Adipocyte (in vitro differentiated cells): ENCODE results near the gene SAMMSON.

Source experiments
- DNase-seq: peaks from one replicate; pipeline ENCODE4 v3.0.0-alpha.2; 2015; ENCODE audit warnings: low read depth
- H3K27me3 ChIP-seq: replicated peaks from 2 replicates; pipeline ENCODE4 v1.7.0; 2013; ENCODE audit warnings: mild to moderate bottlenecking, low read length, moderate library complexity; ENCODE audit not compliant: control insufficient read depth, insufficient read depth
- H3K36me3 ChIP-seq: 2 replicates; pipeline ENCODE4 v1.7.0; 2013; ENCODE audit warnings: low read length, mild to moderate bottlenecking, moderate library complexity; ENCODE audit not compliant: control insufficient read depth, insufficient read depth, severe bottlenecking
- H3K4me1 ChIP-seq: 2 replicates; pipeline ENCODE4 v1.7.0; 2013; ENCODE audit warnings: mild to moderate bottlenecking, low read length, moderate library complexity; ENCODE audit not compliant: control insufficient read depth, insufficient read depth
- H3K4me3 ChIP-seq: 2 replicates; pipeline ENCODE4 v1.7.0; 2013; ENCODE audit warnings: mild to moderate bottlenecking, low read length, moderate library complexity
- H3K9ac ChIP-seq: 2 replicates; pipeline ENCODE4 v1.7.0; 2013; ENCODE audit warnings: mild to moderate bottlenecking, low read length, moderate library complexity
- H3K9me3 ChIP-seq: 2 replicates; pipeline ENCODE4 v1.7.0; 2013; ENCODE audit warnings: mild to moderate bottlenecking, low read length, moderate library complexity; ENCODE audit not compliant: control insufficient read depth

SAMMSON gene

DNA sequence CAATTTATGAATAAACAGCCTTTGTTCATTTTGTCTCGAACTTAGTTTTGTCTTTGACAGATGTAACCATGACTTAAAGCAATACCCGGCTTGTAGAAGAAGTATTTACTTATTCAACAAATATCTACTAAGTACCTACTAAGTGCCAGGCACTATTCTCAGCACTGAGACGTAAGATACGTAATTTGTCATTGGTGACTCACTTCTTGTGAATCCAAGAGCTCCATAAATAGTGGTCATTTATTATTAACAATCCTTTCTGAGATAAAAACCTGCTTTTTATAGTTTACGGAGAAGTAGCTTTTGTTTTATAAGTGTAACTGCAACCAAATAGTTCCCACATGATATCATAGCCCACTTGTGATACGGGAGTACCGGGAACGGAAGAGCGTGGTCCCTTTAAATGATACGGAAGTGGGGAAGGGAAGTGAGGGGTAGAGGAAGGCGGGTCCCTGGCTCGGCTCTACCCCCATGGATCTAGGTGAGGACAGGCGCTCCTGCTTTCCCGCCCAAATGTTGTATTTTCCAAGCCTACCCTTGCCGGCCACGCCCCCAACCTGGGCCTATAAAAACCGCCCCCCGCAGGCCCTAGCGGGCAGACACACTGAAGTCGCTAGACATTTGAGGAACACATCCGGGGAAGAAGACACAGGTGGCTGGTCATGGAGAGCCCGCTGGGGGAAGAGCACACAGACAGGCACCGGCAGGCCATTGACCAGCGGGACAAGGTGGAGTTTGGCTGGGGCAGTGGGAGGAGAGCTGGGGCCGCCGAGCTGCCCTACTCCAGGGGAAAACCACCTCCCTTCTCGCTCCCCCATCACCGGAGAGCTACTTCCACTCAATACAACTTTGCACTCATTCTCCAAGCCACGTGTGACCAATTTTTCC lies at the start of gene SAMMSON:
SAMMSON (plus strand) TSS at position 594 of the 888 bp plus-strand sequence.
- peak within 1 kb of the TSS; percentile 82 for H3K4me3 ChIP-seq
- peaks cover 11% of the 10 kb centered on the region for H3K4me1 ChIP-seq
- peak within 1 kb of the TSS; percentile 57 for H3K9ac ChIP-seq
- DNase-seq = no peak
- H3K9me3 ChIP-seq = peaks cover 7% of the 10 kb centered on the region
- H3K36me3 ChIP-seq = no peaks in the 10 kb centered on the region
- no peaks in the 10 kb centered on the region for H3K27me3 ChIP-seq

DNA sequence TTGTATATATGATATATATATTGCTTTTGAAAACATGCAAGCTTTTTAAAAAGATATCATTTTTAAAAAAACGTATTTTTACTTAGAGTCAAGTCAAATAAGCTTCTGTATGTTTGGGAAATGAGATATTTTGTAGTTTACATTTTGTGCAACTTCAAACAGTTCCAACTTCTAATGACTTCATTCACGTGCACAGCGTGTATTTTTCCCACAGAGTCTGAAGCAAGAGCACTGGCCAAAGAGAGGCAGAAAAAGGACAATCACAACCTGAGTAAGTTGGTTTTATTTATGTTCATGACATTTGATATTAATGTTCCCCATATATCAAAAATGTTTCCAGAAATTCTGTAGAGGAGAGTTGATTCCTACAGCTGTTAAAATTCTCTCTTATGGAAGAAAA lies 47.9 kb upstream of the SAMMSON start:
- DNase-seq = no peak
- no peaks in the 10 kb centered on the region for H3K27me3 ChIP-seq
- H3K4me1 ChIP-seq = peaks cover 4% of the 10 kb centered on the region
- H3K9me3 ChIP-seq = no peaks in the 10 kb centered on the region
- no peak overlapping the region for H3K9ac ChIP-seq
- H3K4me3 ChIP-seq = no peak overlapping the region
- peaks cover 41% of the 10 kb centered on the region for H3K36me3 ChIP-seq

GRCh38 chr3:69959581-69959980 lies 40.0 kb upstream of the SAMMSON start:
- Histone ChIP-seq H3K9ac (no peak overlapping the region), H3K4me1 (no peaks in the 10 kb centered on the region), H3K36me3 (peaks cover 46% of the 10 kb centered on the region), H3K9me3 (no peaks in the 10 kb centered on the region), H3K4me3 (no peak overlapping the region), H3K27me3 (no peaks in the 10 kb centered on the region)
- DNase-seq = no peak

DNA sequence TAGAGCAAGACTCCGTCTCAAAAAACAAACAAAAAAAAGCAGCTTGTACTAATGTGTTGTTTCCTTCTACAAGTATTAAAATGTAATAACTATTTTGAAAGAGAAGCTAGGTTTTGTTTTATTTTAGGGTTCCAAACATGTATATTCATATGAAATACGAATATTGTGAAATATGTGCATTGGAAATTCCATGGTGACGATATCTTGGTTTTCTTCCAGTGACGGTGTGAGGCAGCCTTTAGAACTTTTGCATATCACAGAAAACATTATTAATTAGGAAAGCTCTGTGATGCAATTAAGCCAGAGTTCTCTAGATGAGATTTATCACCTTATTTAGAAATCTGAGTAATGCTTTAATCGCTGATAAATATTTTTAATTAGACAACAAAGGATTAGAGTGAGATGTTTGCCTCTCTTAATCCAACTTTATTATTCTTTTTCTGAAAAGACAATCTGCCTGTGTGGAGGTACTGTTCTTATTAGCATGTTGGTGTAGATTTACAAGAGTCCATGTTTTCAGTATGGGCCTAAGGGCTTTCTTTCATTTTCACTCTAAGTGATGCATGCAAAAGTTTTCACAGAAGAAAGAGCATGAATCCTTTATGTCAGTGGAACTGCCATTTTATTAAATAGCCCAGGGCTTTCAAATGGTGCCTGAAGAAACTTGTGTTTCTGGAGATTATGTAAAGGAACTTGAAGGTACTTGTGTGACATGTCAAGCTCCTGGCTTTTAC lies 37.7 kb upstream of the SAMMSON start:
- no peaks in the 10 kb centered on the region for H3K9me3 ChIP-seq
- no peak overlapping the region for H3K4me3 ChIP-seq
- H3K36me3 ChIP-seq = peaks cover 53% of the 10 kb centered on the region
- no peak overlapping the region for H3K9ac ChIP-seq
- no peak for DNase-seq
- H3K27me3 ChIP-seq = no peaks in the 10 kb centered on the region
- no peaks in the 10 kb centered on the region for H3K4me1 ChIP-seq

DNA sequence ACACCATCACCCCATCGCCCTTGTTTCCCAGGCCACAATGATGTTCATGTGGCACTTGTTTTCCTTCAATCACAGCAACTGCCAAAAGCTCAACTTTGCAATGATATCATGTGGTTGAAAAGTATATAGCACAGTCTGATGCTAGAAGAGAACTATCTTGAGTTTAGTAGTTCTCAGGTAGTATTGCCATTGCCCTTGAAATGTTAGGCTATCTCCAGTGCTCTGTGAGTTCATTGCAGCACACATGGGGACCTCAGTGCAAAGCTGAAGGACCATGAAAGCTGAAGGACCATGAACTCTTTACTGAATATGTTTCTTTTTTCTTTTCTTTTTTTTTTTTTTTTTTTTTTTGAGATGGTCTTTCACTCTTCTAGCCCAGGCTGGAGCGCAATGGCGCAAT lies 35.9 kb upstream of the SAMMSON start:
- no peaks in the 10 kb centered on the region for H3K4me1 ChIP-seq
- H3K9ac ChIP-seq = no peak overlapping the region
- no peak for DNase-seq

GRCh38 chr3:69967156-69967555 lies 32.4 kb upstream of the SAMMSON start:
- no peak for DNase-seq
- Histone ChIP-seq H3K9ac (no peak overlapping the region), H3K4me3 (no peak overlapping the region), H3K27me3 (no peaks in the 10 kb centered on the region), H3K36me3 (peaks cover 21% of the 10 kb centered on the region), H3K9me3 (no peaks in the 10 kb centered on the region), H3K4me1 (no peaks in the 10 kb centered on the region)

More for the DNA sequence above, 35.9 kb upstream of the SAMMSON start:
- Histone ChIP-seq H3K9me3 (no peaks in the 10 kb centered on the region), H3K36me3 (peaks cover 40% of the 10 kb centered on the region), H3K27me3 (no peaks in the 10 kb centered on the region), H3K4me3 (no peak overlapping the region)

GRCh38 chr3:69970827-69971226 lies 28.7 kb upstream of the SAMMSON start:
- no peaks in the 10 kb centered on the region for H3K4me1 ChIP-seq
- H3K27me3 ChIP-seq = no peaks in the 10 kb centered on the region
- H3K36me3 ChIP-seq = no peaks in the 10 kb centered on the region
- no peak overlapping the region for H3K4me3 ChIP-seq
- DNase-seq = no peak
- H3K9me3 ChIP-seq = no peaks in the 10 kb centered on the region
- H3K9ac ChIP-seq = no peak overlapping the region

DNA sequence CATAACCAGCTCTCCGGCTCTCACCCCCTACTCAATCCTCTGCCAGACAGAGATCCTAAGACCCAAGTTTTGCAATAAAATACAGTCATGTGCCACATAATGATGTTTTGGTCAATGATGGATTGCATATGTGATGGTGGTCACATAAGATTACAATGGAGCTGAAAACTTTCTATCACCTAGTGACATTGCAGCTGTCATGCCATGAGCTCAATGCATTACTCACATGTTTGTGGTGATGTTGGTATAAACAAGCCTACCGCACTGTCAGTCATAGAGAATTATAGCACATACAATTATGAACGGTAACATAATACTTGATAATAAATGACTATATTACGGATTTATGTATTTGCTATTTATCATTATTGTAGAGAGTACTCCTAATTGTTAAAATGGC lies 26.9 kb upstream of the SAMMSON start:
- no peak for DNase-seq
- Histone ChIP-seq H3K9ac (no peak overlapping the region), H3K4me1 (no peaks in the 10 kb centered on the region), H3K27me3 (no peaks in the 10 kb centered on the region), H3K9me3 (peaks cover 6% of the 10 kb centered on the region), H3K4me3 (no peak overlapping the region), H3K36me3 (no peaks in the 10 kb centered on the region)

- Histone ChIP-seq H3K36me3 (no peaks in the 10 kb centered on the region), H3K9me3 (peaks cover 20% of the 10 kb centered on the region), H3K9ac (no peak overlapping the region), H3K4me1 (no peaks in the 10 kb centered on the region), H3K4me3 (no peak overlapping the region), H3K27me3 (no peaks in the 10 kb centered on the region)
- no peak for DNase-seq
Observed at GRCh38 chr3:69976021-69976420, 23.5 kb upstream of the SAMMSON start.

GRCh38 chr3:69983546-69984265 lies 15.8 kb upstream of the SAMMSON start:
- H3K9ac ChIP-seq = no peak overlapping the region
- H3K4me3 ChIP-seq = no peak overlapping the region
- DNase-seq = no peak
- H3K27me3 ChIP-seq = no peaks in the 10 kb centered on the region
- H3K9me3 ChIP-seq = peaks cover 6% of the 10 kb centered on the region
- H3K4me1 ChIP-seq = peaks cover 7% of the 10 kb centered on the region
- H3K36me3 ChIP-seq = no peaks in the 10 kb centered on the region

- Histone ChIP-seq H3K9me3 (no peaks in the 10 kb centered on the region), H3K4me1 (peaks cover 7% of the 10 kb centered on the region), H3K36me3 (no peaks in the 10 kb centered on the region), H3K9ac (no peak overlapping the region), H3K4me3 (no peak overlapping the region), H3K27me3 (peaks cover 4% of the 10 kb centered on the region)
- no peak for DNase-seq
Observed at GRCh38 chr3:69985266-69985665, 14.3 kb upstream of the SAMMSON start.
